ENCODE data around the gene SNED1.
"Not testable (repeated sequence)": the region's sequence is repeated elsewhere in the genome, so short reads cannot be mapped to it uniquely, and the experiment has no call there.

SNED1 gene

DNA sequence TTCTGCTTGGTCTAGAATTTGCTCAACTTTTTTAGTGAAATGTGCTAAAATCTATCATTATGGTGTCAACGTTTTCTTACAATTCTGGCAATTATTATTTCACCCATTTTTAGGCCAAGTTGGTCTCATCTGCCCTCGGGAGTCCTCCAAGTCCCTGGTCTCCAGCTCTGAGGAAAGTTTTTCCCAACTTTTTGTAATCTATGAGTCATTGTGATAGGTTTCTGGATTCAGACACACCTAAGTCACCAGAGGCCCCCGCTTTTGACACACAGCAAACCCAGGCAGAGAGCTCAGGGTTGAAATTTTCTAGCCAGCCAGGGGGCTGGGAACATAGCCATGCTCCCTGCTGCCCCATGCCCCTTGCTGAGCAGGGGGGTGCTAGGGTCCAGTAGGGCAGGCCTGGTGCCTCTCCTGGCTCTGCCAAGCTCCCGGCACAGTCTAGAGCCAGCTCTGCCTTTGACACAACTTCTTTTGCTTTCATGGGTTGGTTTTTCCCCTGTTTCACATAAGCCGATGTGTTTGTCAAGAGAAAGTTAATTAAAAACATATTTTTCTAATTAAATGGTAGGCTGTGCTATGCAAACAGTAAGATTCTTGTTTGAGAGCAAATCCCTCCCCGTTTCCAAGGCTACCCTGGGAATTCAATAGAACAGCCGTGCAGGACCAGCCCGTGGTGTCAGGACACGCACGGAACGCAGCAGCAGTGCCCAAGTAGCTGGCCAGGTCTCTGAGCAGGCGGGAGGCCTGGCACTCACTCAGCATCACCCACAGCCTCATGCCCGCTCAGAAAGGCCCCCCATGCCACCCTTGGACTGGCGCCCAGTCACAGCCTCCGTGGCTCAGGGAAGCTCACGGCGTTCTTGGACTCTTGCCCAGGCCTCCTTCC is 25.5 kb upstream of the SNED1 start:
- DNase-seq (ENCODE audit: low read depth in 3 of 3) = no peak

DNA sequence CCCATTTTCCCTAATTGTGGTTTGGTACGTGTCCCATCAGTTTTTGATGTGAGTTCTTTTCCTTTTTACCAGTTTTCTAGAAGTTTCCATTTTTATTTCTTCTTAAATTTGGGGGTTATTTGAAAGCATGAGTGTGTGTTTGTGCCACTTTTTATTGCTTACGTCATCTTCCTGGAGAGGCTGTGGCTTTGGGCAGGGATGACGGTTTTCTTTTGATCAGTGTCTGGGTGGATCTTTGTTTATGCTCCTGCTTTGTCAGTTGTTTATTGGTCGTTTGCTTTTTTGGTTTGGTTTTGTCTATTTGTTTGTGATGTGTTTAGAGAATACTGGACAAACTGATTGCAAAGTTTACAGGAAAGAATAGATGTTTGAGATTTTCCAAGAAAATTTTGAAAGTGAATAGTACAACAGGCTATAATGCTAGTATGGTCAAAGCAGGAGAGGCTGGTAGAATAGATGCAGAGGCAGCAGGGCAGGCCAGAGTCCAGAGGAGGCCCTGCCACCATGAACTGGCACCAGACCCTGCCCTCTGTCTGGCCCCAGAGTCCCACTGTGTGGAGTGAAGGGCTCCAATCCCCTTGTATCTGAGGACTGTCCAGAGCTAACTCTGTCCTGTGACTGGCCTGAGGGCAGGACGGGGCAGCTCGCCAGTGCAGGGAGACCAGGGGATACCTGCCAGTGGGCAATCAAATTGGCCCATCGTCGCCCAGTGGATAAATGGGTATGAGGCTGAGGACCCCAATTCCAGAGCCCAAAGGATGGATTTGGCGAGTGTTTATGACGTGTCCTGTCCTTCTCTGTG is 23.4 kb upstream of the SNED1 start:
- DNase-seq (ENCODE audit: low read depth in 3 of 3) = no peak

DNA sequence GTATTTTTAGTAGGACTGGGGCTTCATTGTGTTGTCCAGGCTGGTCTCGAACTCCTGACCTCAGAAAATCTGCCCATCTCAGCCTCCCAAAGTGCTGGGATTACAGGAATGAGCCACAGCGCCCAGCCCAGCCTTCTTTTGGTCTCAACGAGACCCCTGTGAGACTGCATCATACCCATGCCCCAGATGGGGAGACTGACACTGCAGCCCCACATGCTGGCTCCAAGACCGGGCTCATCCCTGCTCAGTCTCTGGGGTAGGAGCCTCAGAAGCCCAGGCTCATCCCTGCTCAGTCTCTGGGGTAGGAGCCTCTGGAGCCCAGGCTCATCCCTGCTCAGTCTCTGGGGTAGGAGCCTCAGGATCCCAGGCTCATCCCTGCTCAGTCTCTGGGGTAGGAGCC is 22.5 kb upstream of the SNED1 start:
- not testable (repeated sequence) for DNase-seq (ENCODE audit: low read depth in 3 of 3)

DNA sequence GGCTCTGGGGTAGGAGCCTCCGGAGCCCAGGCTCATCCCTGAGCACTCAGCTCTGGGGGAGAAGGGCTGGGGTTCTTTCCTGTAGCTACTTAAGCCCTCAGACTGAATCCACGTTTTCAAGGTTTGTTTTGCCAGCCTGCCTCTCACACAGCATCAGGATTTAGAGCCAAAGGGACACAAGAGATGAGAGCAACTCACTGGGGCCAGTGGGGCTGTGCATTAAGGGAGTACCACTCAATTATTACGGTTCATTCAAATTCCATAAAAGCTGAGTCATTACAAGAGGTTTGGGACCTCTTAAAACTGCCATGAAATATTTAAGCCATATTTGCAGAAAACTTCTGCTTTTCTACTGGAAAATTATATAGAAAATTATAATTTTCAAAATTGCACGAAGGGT is 17.1 kb upstream of the SNED1 start:
- DNase-seq (ENCODE audit: low read depth in 3 of 3) = no peak

DNA sequence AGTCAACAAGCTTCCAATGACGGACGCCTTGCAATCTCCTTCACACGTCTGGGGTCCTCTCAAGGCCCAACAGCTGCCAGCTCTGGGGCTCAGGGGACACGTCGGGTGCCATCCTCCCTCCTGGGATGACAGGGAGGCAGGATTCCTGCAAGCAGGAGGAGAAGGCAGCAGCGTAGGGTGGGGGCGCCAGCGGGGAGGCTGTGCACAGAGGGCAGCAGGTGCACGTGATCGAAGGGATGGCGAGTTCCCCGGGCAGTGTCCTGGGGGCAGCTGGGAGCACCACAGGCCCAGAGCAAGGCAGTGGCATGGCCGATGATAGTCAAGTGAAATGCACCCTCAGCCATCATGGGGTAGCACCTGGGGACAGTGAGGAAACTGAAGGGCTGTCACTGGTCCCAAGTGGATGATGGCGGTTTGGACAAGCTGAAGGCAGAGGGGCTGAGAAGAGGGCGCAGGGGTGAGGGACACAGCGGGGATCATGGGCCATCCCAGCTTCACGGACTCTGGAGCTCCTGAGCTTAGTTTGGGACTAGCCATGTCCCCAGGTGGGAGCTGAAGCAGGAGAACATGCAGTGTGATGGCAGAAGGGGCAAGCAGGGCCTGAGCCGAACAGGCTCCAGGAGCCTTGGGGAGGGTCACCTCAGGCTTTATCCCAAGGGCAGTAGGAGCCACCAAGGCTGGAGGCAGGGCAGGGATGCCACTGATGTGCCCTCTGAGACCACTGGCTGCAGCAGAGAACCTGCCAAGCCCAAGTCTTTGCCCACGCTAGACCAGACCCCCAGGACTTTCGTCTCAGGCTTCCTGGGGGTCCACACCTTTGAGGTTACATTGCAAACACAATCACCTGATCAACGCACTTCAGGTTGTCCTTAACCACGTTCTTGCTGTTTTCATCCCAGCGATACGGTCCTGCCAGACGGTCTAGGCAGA is 16.3 kb upstream of the SNED1 start:
- DNase-seq (ENCODE audit: low read depth in 3 of 3) = no peak

DNA sequence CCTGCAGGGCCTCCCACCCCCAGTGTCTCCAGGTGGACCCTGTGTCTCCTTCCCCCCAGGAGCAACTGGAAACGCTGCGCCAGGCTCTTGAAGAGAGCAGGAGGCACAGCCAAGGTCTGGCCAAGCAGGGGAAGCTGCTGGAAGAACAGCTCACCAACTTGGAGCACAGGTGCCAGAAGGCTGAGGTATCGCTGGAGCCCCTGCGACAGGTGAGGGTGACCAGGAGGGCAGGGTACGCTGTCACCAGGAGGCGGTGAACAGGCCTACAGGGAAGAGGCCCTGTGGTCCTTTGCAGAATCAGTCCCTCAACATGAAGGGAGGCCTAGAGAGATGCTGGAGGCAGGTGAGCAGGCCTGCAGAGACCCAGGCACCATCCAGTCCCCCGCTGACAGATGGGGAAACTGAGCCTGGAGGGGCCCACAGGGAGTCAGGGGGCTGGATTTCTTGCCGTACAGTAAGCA is 15.6 kb upstream of the SNED1 start:
- DNase-seq (ENCODE audit: low read depth in 3 of 3) = no peak

DNA sequence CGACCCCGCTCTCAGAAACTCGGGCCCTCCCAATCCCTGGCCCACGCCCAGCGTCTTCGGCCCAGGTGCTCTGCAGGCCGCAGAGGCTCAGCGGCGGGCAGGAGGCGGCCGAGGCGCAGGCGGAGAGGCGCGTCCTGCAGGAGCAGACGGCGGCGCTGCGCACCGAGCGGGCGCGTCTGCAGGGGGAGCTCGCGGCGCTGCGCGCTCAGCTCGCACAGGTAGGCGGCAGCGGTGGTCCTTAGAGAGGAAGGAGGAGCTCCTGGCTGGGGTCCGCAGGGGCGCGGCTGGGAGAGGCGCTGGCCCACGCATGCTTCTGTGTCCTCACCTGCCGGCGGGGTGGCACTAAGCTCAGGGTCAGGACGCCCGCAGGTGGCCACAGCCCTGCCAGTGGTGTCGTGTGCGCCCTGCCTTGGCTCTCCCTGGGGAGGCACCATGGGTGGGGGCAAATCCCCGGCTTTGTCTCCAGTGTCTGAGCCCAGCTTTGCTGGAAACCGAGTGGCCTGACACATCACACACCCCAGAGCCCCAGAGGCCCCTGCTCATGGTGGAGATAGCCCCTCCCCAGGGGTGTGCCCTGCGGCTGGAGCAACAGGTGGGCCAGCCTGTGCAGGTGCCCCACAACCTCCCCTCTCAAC is 14.9 kb upstream of the SNED1 start:
- no peak for DNase-seq (ENCODE audit: low read depth in 3 of 3)

DNA sequence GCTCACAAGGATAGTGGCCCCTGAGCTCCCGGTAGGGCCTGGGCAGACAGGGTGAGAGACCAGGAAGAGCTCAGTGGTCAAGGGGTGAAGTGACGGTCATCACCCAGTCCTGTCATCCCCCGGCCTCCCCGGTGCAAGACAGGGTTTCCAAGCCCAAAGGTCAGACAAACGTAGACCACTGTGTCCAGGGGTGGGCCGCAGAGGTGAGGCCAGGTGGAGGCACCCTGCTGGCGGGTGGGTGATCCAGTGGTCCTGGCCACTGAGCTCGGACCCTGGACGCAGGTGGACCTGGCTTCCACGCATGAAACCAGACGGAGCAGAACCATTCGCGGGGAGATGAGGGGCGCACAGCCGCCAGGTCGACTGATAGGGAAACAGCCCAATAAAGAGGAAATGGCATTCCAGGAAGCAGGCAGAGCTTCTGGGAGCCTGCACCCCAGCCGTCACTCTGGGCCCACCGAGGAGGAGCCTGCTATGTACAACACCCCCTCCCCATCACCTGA is 14.4 kb upstream of the SNED1 start:
- no peak for DNase-seq (ENCODE audit: low read depth in 3 of 3)

DNA sequence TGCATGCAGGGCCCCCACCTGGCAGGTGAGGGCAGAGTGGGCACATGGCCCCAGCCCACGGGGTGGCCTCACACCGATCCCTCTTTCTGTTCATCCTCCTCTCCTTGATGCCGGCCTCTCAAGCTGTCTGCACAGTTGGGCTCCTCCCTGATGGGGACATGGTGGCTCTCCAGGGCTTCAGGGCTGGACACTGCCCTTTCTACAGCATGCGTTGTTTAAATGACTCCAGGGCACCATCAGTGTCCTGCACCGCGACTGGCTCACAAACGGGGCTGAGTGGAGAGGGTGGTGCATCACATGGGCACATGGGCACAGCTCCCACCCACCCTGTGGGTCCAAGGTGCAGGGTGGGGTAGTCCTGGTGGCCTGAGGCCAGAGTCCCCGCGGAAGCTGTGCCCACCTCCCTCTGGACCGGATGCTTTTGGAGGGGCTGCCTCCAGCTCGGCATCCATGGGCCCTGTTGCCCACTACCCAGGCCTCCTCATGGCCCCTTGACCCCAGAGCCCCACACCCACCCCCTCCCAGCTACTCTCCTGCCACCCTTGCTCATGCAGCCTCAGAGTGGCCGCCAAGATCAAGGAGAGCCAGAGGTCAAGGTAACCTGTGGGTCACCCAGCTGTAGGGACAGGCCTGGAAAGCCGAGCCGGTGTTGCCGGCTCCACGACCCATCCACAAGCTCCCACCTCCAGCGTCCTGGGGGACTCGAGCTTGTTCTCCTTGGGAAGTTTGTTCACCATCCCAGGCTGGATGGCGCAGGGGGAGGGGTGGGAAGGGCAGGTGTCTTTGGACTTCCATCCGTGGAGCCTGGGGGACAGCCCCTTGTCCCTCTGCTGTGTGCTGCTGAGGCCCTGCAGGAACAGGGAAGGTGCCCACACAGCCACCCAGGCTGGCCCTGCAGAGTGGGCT is 12.3 kb upstream of the SNED1 start:
- DNase-seq (ENCODE audit: low read depth in 3 of 3) = no peak

DNA sequence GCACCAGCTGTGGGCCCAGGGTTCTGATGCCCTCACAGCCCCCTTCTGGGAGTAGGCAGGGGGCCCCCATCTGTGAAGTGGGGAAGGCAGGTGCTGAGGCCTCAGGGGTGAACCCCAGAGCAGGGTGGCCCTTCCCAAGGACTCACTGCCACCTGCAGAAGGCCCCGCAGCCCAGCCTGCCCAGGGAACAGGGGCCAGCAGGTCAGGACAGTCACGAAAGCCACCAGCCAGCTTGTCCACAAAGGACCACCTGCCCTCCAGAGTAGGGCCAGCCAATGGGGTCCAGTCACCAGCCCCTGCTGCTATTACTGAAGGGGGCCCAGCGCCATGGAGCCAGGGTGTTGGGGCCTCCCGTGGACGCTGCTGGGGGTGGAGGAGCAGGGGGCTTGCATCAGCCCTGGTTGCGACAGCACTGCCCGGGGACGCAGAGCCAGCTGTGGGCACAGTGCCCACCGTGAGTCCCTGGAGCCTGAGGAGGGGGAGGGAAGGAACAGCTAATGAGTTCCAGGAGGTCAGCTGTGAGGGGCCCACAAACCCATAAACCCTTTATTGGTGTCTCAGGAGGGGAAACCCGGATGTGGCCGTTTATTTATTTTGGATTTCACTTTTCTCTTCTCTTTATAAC is 11.5 kb upstream of the SNED1 start:
- no peak for DNase-seq (ENCODE audit: low read depth in 3 of 3)

DNA sequence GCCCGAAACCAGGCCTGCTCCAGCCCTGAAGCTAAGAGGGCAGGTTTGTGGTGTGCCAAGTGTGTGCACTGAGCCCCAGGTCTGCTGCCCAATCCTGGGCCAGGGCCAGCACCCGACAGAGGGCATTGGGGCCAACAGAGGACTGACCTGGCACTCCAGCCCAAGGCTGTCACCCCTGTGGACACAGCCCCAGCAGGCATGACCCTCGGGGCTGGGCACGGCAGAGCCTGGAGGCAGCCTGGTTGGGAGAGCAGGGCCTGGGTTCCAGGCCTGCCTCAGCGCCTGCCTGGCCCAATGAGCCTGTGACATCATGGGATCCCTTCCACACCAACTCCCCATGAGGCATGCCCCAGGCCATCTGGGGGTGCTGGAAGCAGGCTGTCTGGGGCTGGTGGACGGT is 10.8 kb upstream of the SNED1 start:
- no peak for DNase-seq (ENCODE audit: low read depth in 3 of 3)

DNA sequence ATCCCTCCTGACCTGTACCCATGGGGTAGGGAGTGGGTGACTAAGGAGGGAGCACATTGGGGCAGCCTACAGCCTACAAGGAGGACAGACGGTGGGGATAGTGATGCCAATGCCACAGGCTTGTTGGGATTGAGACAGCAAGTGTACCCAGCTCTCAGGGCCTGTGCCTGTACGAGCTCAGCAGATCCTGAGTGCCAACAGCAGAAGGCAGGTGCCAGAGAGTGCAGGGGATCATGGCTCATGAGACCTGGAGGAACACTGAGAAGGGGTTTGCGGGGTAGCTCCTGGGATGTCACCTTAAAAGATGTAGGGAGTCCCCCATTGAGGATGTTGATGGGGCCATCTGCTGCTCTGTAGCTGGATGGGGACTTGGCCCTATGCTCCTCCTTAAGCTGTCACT is 10.3 kb upstream of the SNED1 start:
- DNase-seq (ENCODE audit: low read depth in 3 of 3) = no peak

DNA sequence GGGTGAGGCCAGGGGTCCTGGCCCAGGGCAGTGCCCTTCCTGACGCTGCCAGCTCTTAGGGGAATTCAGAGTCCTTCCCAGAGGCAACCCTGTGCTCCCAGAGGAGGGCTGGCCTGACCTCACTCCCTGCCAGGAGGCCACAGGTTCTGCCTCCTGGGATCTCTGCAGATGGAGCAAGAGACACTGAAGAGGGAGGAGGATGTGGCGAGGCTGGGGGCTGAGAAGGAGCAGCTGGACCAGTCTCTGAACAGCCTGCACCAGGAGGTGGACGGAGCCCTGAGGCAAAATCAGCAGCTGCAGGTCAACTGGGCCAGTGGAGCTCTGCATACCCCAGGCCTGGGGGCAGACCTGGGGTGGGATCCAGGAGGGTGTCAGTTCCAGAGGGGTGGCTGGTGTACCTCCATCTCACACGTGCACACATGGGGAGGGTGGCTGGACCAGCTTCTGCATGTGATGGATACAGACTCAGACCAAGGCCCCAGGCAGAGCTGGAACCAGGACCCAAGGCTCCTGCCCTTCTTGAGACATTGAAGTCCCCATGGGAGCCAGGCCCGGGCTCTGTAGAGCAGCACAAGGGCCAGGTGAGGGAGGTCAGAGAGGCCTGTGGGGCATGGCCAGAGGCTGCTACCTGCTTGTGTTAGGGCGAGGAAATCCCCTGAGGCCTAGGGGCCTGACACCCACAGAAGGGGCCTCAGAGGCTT is 9.7 kb upstream of the SNED1 start:
- no peak for DNase-seq (ENCODE audit: low read depth in 3 of 3)

DNA sequence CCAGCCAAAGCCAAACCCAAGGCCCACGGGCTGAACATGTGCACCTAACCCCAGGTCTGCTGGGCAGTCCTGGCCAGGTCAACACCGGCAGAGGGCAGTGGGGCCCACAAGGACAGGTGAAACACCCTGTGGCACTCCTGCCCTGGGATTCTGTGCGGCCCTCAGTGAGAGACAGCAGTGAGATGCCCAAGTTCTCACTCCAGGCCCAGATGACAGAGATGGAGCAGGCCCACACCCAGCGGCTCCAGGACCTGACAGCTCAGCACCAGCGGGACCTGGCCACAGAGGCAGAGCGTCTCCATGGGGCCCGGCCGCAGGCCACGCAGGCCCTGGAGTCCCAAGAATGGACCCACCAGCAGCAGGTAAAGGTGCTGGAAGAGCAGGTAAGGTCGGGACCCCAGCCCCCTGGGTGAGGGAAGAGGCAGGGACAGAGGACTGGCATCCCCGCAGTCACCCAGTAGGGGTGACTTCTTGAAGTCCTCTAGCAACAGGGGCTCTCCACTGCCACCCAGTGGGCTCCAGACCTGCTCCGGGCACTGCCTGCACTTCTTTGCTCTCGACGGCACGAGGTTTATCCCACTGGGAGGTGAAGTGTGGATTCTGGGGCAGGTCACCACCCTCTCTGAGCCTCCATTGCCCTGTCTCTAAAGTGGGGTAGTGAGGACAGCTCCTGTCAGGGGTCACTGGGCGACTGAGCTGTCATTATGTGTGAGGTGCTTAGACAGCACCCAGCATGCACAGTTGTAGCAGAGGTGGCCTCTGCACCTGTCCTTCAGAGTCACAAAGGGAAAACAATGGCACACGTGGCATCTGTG is 8.8 kb upstream of the SNED1 start:
- DNase-seq (ENCODE audit: low read depth in 3 of 3) = no peak

DNA sequence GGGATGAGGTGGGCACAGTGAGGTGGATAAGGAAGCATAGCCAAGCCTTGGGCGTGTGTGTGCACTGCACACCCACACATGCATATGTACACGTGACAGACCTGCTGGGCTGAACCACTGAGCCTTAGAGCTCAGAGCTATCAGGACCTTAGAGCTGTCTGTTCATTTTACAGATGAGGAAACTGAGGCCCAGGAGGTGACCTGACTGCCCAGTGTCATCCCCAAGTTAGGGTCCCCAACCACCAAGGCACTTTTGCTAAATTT is 8.2 kb upstream of the SNED1 start:
- no peak for DNase-seq (ENCODE audit: low read depth in 3 of 3)

DNA sequence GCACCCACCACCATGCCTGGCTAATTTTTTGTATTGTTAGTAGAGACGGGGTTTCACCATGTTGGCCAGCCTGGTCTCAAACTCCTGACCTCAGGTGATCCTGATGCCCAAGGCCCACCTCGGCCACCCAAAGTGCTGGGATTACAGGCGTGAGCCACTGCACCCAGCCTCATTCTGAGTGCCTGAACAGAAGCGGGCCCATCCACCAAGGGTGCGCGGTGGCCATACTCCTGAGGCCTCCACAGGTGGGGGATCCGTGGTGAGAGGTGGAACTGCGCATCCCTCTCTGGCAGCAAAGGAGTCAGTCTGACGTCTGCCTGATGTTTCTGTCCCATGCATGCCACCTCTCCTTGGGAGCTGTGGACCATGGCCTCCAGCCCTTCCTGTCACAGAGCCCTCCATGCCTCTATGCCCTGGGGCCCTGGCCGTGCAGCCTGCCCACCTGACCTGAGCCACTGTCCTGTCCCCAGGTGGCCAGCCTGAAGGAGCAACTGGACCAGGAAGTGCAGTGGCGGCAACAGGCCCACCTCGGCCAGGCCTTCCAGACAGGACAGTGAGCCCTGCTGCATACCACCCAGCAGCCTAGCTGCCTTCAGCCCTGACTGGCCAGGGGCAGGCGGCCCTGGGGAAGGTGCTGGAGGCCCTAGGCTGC is 7.6 kb upstream of the SNED1 start:
- DNase-seq (ENCODE audit: low read depth in 3 of 3) = no peak

DNA sequence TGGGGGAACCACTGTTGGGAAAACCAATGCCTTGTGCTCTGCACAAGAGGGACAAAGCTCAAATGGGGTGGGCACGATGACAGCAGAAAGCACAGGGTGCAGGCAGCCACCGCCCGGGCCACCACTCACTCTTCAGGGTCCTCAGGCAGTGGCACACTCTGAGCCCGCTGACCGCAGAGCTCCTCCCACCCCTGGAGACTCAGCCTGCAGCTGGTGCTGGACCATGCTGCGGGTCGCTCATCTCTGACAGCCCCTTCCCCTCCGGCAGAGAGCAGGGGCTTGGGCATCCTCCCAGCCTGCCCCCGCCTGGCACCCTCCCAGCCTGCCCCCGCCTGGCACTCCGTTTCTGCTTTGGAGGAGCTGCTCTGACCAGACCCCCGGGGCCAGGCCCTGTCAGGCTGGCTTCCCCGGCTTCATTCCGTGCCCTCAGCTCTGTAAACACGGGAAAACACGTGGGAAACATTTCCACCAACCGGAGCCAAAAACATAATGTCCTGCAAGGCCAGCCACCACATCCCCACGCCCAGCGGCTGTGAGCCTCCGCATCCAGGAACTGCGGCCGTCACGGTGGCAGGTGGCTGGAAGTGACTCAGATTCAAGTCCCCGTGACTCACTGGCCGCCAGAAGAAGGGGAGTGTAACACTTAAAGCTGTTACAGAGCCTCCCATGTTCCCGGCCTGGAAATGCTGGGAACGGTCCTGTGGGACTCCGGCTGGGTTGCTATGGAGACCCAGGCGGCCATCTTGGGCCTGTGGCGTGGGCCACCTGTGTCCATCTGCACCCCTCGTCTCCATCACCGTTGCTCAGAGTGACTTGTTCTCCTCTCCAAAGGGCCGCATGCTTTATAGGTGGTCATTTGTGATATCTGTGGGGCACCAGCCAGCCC is 6.8 kb upstream of the SNED1 start:
- DNase-seq (ENCODE audit: low read depth in 3 of 3) = no peak

All from stimulated activated CD4-positive, alpha-beta T cell treated with anti-CD3 and anti-CD28 coated beads, TNF-alpha, amount 100 ng/mL, for 4 hours (primary cell).